ENCODE results near the gene SCAMP4.

- TF ChIP-seq CTCF (conservative IDR thresholded peaks at IDR 0.05; ENCODE audit: low read length) (no peak), EZH2phosphoT487 (IDR thresholded peaks at IDR 0.05; ENCODE audit: borderline replicate concordance, low read depth, low read length) (no peak)
Measured at GRCh38 chr19:1932395-1932794, 27.2 kb downstream of the SCAMP4 start.

Data from OCI-LY7 (cell line).